ENCODE data around the gene INSM1. TPM values are rescaled to one million over a fixed set of nuclear protein-coding genes. Genes with fewer than 3 reads are reported as not detected.

The INSM1 gene
- total and polyA plus RNA-seq, 2 of the 13 experiments (the other 11 are each of a cell fraction or from before 2014, with no cell fraction given), result not detected

GRCh38 chr20:20318365-20319161 is 49.3 kb upstream of the INSM1 start:
- no peak for ATAC-seq
- H3K27me3 ChIP-seq (ENCODE audit: control insufficient read depth in 1 of 2, insufficient read depth in 2 of 2, low read length in 2 of 2), result peaks cover 0 to 10% of the 10 kb centered on the region in 2 experiments; a peak in 1 of 5 replicates
- TF ChIP-seq ZFP41 (CRISPR knock-in tag; IDR thresholded peaks at IDR 0.05; ENCODE audit: borderline replicate concordance) (no peak), MAX (IDR thresholded peaks at IDR 0.05) (no peak), IRX3 (CRISPR knock-in tag; IDR thresholded peaks at IDR 0.05; ENCODE audit: borderline replicate concordance, low read depth) (no peak), KDM1A (CRISPR knock-in tag; IDR thresholded peaks at IDR 0.05) (no peak), RBAK (CRISPR knock-in tag; IDR thresholded peaks at IDR 0.05) (no peak), SAFB2 (CRISPR knock-in tag; IDR thresholded peaks at IDR 0.05; ENCODE audit: borderline replicate concordance, low read depth) (no peak), ONECUT2 (CRISPR knock-in tag; IDR thresholded peaks at IDR 0.05) (no peak), ZNF777 (CRISPR knock-in tag; IDR thresholded peaks at IDR 0.05) (no peak)
- TF ChIP-seq, protein P1, sequence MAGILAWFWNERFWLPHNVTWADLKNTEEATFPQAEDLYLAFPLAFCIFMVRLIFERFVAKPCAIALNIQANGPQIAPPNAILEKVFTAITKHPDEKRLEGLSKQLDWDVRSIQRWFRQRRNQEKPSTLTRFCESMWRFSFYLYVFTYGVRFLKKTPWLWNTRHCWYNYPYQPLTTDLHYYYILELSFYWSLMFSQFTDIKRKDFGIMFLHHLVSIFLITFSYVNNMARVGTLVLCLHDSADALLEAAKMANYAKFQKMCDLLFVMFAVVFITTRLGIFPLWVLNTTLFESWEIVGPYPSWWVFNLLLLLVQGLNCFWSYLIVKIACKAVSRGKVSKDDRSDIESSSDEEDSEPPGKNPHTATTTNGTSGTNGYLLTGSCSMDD (CRISPR knock-in tag; IDR thresholded peaks at IDR 0.05), result no peak
- TF ChIP-seq, protein P2, sequence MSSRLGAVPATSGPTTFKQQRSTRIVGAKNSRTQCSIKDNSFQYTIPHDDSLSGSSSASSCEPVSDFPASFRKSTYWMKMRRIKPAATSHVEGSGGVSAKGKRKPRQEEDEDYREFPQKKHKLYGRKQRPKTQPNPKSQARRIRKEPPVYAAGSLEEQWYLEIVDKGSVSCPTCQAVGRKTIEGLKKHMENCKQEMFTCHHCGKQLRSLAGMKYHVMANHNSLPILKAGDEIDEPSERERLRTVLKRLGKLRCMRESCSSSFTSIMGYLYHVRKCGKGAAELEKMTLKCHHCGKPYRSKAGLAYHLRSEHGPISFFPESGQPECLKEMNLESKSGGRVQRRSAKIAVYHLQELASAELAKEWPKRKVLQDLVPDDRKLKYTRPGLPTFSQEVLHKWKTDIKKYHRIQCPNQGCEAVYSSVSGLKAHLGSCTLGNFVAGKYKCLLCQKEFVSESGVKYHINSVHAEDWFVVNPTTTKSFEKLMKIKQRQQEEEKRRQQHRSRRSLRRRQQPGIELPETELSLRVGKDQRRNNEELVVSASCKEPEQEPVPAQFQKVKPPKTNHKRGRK (CRISPR knock-in tag; IDR thresholded peaks at IDR 0.05), result no peak
- TF ChIP-seq, protein P3, sequence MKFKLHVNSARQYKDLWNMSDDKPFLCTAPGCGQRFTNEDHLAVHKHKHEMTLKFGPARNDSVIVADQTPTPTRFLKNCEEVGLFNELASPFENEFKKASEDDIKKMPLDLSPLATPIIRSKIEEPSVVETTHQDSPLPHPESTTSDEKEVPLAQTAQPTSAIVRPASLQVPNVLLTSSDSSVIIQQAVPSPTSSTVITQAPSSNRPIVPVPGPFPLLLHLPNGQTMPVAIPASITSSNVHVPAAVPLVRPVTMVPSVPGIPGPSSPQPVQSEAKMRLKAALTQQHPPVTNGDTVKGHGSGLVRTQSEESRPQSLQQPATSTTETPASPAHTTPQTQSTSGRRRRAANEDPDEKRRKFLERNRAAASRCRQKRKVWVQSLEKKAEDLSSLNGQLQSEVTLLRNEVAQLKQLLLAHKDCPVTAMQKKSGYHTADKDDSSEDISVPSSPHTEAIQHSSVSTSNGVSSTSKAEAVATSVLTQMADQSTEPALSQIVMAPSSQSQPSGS (CRISPR knock-in tag; IDR thresholded peaks at IDR 0.05), result no peak
- TF ChIP-seq, protein P4, sequence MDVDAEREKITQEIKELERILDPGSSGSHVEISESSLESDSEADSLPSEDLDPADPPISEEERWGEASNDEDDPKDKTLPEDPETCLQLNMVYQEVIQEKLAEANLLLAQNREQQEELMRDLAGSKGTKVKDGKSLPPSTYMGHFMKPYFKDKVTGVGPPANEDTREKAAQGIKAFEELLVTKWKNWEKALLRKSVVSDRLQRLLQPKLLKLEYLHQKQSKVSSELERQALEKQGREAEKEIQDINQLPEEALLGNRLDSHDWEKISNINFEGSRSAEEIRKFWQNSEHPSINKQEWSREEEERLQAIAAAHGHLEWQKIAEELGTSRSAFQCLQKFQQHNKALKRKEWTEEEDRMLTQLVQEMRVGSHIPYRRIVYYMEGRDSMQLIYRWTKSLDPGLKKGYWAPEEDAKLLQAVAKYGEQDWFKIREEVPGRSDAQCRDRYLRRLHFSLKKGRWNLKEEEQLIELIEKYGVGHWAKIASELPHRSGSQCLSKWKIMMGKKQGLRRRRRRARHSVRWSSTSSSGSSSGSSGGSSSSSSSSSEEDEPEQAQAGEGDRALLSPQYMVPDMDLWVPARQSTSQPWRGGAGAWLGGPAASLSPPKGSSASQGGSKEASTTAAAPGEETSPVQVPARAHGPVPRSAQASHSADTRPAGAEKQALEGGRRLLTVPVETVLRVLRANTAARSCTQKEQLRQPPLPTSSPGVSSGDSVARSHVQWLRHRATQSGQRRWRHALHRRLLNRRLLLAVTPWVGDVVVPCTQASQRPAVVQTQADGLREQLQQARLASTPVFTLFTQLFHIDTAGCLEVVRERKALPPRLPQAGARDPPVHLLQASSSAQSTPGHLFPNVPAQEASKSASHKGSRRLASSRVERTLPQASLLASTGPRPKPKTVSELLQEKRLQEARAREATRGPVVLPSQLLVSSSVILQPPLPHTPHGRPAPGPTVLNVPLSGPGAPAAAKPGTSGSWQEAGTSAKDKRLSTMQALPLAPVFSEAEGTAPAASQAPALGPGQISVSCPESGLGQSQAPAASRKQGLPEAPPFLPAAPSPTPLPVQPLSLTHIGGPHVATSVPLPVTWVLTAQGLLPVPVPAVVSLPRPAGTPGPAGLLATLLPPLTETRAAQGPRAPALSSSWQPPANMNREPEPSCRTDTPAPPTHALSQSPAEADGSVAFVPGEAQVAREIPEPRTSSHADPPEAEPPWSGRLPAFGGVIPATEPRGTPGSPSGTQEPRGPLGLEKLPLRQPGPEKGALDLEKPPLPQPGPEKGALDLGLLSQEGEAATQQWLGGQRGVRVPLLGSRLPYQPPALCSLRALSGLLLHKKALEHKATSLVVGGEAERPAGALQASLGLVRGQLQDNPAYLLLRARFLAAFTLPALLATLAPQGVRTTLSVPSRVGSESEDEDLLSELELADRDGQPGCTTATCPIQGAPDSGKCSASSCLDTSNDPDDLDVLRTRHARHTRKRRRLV (CRISPR knock-in tag; IDR thresholded peaks at IDR 0.05), result no peak
- 40% methylated on average over 9 of the region's 9 CpGs for WGBS (ENCODE audit: low lambda C conversion rate)
- H3K4me1 ChIP-seq (ENCODE audit: insufficient read depth, low read length), result no peaks in the 10 kb centered on the region
- no peak overlapping the region for H3K9ac ChIP-seq (ENCODE audit: insufficient read depth, low read depth, low read length)
- no peaks in the 10 kb centered on the region for H3K36me3 ChIP-seq (replicated peaks in 1 of 2; ENCODE audit: control insufficient read depth in 1 of 2, insufficient read depth in 2 of 2, low read length in 2 of 2)
- H2AFZ ChIP-seq (ENCODE audit: low read length), result no peak overlapping the region
- no peaks in the 10 kb centered on the region for H3K79me2 ChIP-seq (ENCODE audit: insufficient read depth, low read length)
- no peak for DNase-seq (ENCODE audit: low spot score)
- no TSS peak for BruUV-seq (replicated peaks)
- in situ Hi-C loops (cut with HindIII; ENCODE audit: extremely low pct_ligation_motif_present, low pct_unique_long_range_greater_than_20kb), result no loop called here
- intact Hi-C loops (cut with micrococcal nuclease; ENCODE audit: unreplicated experiment), result no loop called here
- POLR2A ChIA-PET, result no interaction called here
- CTCF ChIA-PET (ENCODE audit: low intra/inter-chr PET ratio, low total read pairs), result no interaction called here
- H3K4me3 ChIP-seq (replicated peaks in 1 of 3; ENCODE audit: insufficient read depth in 1 of 3, low read depth in 2 of 3, low read length in 3 of 3), result no peak overlapping the region
- H3K27ac ChIP-seq (ENCODE audit: extremely low read length, insufficient read depth, low read length), result no peak overlapping the region
- FAIRE-seq, result no peak
- H4K20me1 ChIP-seq (ENCODE audit: insufficient read depth, low read length), result no peaks in the 10 kb centered on the region
- H3K9me3 ChIP-seq (ENCODE audit: low read length), result no peaks in the 10 kb centered on the region
- no peak overlapping the region for H3K4me2 ChIP-seq (ENCODE audit: low read depth, low read length)

Data from HepG2 (cell line).